HG03103 (cell line): ENCODE data around the gene SIX4.

ENCODE experiments used
- ATAC-seq: cut with Tn5 transposase; IDR thresholded peaks from one replicate; pipeline ENCODE4 v1.9.1; 2021; ENCODE audit warnings: low read depth; ENCODE audit not compliant: unreplicated experiment

Gene SIX4

DNA sequence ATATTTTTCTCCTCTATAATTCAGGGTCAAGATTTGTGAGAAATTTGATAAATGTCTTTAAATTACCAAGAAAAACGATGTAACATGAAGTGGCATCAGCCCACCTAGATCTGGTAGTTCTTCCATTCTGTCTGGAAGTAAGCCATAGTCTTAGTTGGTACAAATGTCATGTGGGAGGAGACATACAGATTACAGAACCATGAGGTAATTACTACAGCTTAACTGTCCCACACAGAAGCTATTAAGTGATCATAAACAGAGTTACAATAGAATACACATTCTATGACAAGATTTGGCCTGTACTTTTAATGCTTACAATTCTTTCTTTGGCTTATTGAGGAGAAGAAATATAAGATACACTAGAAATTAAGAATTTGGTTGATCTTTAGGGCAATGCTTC is 61.2 kb downstream of the SIX4 start:
- ATAC-seq: no peak

DNA sequence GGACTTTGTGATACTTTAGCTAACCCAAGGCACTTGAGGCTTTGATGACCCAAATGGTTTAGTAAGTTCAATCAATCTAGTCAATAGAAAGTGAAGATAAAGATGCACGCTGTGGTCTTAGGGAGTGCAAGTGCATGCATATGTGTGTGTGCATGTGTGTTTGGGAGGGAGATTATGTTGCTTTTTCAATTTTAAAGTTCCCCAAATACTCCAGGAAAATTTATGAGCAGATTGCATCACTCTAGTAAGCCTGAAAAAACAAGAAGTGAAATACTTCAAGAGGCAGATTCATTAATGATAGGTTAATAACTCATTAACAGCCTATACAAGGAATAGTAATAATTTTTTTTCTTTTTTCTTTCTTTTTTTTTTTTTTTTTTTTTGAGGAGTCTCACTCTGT is 62.4 kb downstream of the SIX4 start:
- ATAC-seq: no peak
